HL-60 (cell line): ENCODE measurements around the gene RAI14.

ENCODE experiments used
- CTCF ChIP-seq: IDR thresholded peaks from one replicate; pipeline ENCODE4 v1.5.1; 2011; ENCODE audit warnings: low read length, control low read depth, inconsistent platforms; ENCODE audit not compliant: insufficient read depth
- POLR2AphosphoS5 ChIP-seq: IDR thresholded peaks from 2 replicates; pipeline ENCODE4 v1.6.1; 2012; ENCODE audit warnings: low read depth

- TF ChIP-seq CTCF (no peak), POLR2AphosphoS5 (no peak)
Observed at GRCh38 chr5:34742061-34742460, 85.9 kb downstream of the RAI14 start.
